NCI-H2196 treated with DMSO at 0.1 percent for 48 hours (cell line): ENCODE data around the gene PLB1.

Experiments used
- DNase-seq: peaks from one replicate; lab custom pipeline; 2025; ENCODE audit not compliant: unreplicated experiment; lab: John Stamatoyannopoulos, UW

PLB1 gene

DNA sequence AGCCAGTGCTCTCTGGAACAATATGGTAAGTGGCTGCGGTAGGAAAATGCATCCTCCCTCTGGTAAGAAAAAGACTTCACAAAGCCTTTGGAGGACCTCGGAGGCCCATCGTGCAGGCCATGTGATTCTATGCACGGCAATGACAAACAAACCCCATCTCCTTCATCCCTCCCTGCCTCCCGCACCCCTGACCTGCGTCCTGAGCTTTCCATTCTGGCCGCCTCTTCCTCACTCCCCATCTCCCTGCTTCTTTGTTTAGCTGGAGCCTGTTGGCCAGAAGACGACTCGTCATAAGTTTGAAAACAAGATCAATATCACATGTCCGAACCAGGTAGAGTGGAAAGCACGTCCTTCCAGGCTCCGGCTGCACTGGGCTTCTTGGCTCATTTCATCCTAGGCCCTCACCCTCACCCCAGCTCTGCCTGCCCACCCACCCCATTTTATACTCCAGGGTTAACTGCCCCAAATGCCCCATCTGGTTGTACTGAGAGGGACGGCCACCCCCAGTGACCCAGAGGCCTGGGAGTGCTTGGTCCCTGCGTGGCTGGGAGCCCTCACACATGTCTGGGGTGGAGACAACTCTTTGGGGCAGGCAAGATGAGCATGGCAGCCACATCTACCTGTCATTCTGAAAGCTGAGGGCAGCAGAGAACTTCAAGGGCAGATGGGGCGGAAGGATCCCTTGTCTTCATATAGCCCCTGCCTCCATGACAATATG lies 94.0 kb downstream of the PLB1 start:
- DNase-seq, result no peak

DNA sequence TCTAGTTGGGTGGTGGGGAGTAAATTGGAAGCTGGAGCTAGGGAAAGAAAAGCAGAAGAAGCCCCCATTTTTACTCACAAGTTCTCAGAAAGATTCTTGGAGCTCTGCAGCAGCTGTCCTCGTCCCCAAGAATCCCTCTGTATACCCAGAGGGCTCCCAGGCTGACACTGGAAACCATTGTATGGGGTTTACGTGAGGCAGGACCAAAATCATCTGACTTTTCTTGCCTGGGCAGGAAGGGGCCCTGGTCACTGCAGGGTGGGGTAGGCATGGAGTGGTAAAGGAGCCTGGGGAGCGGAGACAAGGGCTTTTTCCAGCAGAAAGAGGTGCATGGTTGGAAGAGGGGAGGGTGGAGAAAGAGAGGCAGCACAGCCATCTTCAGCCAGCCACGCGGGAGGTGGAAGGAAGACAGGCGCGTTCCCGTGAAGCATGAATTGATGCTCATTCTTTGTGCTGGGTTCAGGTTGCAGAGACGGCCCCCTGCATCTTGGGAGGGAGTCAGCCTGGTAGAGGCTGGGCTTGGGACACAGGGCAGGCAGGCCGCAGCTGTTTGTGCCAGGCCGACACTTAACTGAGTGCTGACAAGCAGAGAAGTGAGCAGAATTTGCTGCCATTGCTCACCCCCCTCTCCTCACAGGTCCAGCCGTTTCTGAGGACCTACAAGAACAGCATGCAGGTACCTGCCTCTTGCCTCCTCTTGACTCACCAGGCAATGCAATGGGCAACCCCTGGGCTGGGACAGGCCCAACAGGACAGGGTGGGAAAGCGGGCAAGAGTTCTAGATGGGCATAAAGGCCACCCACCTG lies 94.8 kb downstream of the PLB1 start:
- DNase-seq, result no peak

DNA sequence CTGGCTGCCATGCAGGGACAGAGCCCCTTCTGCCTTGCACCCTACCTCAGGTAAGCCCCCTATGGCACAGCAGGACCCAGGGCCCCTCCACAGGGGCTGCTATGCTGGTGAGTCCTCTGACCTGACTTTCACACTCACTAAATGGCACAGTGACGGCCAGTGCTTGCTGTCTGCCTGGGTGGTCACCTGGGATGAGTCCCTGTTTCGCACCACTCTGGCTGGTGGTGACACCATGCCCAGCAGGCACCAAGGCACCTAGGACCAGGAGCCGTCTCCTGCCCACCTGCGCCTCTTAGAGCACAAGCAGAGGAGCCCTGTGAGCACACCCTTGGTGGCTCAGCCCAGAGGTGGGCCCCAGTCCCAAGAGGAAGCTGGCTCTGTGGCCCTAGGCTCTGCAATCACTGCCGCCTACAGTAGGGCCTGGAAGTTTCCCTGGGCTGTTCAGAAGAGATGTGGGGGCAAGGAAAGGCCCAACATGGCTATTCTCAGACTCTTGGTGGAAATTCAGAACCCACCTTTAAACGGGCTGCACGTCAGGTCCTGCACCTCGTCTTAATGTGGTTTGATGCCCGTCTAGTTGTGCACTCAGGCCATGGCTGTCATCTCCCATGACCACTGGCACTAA lies 96.0 kb downstream of the PLB1 start:
- DNase-seq, result no peak

DNA sequence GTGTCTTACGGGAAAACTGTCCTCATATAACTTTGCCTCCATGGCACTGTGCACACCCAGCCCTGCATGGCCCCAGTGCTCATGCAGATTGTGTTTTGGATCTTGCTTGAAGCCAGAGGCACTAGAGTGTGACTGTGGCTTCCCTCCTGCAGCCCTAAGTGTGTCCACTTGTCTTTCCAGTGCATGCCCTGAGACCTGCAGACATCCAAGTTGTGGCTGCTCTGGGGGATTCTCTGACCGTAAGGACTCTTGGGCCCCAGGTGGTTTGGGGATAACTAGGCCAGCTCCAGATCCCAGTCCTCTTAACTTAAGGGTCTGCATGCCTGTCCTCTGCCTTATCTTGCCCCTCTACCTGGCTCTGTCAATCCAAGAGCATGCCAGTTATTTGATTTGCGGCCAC lies 96.6 kb downstream of the PLB1 start:
- no peak for DNase-seq

DNA sequence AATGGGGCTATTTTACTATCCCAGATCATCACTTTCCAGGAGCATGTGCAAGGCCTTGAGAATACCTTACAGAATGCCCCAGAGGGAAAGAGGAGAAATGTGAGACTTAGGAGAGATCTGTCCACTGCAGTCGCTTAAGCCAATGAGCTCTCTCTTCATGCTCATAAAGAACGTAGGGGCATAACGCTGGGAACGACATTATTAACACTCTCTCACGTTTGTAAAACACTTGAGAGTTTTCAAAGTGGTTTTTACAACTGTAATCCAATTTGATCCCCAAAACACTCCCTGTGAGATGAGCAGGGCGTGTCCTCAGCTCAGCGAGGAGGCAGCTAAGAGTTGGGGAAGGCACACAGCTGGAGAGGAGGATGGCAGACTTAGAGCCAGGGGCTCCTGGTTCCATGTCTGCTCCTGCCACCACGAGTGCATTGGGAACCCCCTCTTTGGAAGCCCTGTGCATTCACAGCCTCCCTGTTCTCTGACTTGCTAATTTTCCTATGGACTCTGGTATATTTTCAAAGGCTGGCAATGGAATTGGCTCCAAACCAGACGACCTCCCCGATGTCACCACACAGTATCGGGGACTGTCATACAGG lies 97.4 kb downstream of the PLB1 start:
- no peak for DNase-seq

DNA sequence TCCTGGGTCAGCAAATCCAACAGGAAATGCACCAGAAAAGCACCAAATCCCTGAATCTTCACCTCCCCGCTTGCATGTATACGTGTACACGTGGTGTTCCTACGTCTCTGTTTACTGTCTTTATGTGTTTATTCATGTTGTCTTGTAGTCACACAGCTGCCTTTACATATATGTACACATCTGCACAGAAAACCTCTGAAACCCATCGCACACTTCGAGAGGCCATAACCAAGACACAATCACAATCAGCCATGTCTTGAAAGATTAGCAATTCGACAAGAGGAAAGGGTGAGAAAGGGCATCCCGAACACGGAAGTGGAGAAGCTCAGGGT lies 98.1 kb downstream of the PLB1 start:
- no peak for DNase-seq

DNA sequence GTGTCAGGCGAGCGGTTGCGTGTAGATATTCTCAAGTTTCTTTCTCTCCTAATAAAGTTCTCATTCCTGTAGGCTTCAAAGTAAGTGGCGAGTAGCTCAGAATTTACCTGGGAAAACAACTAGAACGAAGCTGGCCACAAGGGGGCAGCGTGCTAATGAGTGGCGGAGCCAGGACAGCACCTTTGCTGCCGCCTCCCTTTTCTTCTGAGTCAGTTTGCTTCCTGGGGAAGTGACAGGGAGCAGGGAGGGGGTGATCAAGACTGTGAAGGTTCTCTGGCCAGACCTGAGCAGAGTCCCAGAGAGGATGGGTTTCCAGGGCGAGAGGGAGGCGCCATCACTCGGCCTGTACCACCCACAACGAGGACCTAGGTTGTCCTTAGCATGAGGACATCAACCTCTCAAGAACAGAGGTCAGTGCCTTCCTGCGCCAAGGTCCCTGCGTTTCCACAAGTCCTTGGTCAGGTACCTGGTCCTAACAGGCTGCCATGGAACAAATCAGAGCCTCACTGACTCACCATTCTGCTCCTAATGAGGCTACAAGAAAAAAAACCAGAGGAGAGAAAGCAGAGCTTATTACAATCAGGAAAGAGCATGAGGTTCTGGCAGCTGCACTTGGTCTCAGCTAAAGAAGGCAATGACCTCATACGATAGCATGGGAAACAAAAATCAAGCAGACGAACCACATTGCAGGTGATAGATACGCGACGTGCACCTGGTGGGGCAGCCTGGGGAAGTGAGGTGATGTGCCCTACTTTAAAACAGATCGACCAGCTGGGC lies 98.7 kb downstream of the PLB1 start:
- DNase-seq, result peak; percentile 75

DNA sequence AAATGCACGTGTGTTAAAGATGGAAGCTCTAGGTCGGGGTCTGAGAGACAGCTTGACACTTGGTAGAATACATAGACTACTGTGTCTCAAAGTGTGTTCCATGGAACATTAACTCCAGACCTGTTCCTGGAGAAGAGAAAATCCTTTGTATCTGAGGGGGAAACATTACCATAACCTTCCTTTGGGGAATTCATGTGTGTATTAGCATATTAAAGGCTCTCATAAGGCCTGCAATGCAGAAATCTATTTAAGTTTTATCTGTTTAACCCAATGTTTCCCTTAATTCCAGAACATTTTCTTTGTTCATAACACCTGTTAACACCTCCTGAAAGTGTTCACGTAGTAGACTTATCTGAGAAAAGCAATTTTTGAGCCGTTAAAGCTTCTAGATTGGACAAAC lies 99.5 kb downstream of the PLB1 start:
- DNase-seq, result no peak

DNA sequence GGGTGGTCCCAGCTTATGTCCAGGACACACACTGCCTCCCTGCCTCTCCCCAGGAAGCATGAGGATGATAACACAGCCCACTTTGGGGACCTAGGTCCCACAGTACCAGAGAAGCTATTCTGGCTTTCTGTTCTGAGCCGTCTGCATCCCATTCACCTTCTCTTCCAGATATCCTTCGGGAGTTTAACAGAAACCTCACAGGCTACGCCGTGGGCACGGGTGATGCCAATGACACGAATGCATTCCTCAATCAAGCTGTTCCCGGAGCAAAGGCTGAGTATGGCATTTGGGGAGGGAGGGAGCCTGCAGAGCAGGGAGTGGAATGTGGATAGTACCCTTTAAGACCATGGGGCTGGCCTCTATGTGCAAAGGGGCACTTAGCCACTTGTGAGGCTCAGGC lies 102.6 kb downstream of the PLB1 start:
- DNase-seq, result no peak

DNA sequence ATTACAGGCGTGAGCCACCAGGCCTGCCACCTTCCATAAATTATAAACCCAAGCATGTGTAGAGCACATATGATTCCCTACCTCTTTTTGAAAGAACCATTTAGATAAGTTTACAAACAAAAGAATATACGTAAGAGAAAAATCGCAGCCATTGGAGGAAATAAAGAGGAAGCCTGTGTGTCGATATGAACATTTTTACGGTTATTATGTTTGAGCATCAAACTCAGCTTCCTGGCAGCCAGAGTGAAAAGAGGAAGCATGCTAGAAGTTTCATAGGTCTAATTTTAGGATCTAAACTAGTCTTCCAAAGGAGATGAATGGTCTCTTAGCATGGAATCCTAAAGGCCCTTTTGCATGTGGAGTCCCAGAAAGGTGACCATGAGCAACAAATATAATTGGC lies 104.3 kb downstream of the PLB1 start:
- no peak for DNase-seq

DNA sequence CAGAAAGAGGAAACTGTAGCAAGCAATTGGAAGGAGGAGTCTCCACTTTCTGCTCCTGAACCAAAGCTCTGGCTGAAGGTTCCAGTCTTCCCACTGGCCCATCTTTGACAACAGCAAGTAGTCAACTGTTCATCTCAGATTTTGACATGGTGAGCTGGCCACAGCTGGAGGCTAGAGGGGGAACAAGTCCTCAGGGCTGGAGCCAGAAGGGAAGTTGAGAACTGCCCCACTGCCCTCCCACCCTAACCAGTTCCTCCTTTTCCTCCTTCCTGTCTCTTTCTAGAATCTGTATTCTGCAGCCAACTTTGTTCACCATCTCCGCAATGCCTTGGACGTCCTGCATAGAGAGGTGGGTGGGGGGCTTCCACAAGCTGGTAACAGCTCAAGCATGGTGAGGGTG lies 105.8 kb downstream of the PLB1 start:
- DNase-seq, result no peak

DNA sequence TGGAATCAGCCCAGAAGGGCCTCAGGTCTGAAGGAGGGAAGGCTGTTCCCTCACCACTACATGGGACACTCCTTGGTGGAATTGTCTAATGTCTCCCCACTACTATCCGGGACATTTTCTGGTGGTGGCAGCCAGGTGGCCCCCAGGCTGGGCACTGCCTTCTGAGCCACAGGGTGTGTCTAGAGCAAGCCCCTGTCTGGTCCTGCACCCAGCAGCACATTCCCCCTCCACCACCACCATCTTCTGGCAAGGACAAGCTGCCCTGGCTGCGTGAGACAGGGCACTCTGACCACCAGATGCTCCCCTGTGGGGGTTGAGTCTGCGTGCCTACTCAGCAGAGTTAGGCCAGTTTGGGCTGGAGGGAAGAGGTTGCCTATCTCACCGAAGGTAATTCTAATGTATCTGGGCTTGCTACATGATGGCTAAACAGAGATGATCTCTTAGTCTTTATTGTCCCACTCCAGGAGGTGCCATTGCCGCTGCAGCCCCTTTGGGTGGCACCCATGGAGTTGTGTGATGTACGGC lies 106.3 kb downstream of the PLB1 start:
- DNase-seq, result no peak

DNA sequence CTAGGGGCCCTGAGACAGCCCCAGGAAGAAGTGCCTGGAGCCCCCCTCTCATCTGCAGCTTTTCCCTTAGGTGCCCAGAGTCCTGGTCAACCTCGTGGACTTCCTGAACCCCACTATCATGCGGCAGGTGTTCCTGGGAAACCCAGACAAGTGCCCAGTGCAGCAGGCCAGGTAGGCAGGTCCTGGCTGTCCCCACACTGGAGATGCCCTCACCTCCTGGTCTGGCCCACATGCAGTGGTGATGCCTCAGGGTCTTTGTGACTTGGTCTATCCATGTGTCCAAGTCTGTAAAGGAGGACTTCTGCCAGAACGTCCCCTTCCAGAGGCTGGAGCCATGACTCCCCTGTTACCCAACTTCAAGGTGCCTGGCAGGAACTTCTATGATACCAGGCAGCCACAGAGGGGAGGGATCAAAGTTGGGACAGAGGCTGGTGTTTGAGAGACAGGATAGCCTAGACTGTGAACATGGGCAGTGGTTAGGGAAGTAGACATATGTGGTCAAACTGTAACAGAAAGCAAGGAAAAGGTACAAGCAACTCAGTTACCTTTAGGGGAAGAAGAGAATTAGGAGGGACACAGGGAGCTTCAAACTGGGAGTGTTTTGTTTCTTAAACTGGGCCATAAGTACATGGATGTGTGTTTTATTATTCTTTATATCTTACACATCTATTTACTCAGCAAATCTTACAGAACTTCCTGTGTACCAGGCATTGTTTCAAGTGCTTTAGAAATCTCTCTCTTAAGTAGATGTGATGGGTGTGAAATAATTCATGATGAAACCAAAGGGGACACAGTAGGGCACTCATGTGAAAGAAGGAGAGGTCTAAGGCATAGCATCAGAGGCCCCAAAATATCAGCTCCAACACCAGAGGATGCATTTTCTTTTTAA lies 107.1 kb downstream of the PLB1 start:
- no peak for DNase-seq

DNA sequence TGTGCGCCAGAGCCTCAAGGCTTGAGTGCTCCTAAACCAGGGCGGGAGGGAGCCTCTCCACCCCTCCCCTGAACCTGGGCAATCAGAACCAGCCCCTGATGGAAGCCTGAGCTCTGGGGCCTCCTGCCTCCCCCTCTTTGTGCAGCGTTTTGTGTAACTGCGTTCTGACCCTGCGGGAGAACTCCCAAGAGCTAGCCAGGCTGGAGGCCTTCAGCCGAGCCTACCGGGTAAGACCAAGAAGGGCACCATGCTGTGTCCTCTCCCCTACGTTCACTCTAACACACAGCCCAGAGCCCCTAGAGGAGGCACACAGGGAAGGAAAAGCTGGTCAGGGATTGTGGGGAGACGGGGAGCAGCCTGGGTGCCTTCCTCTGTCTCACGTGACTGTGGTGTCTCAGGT lies 108.0 kb downstream of the PLB1 start:
- DNase-seq, result no peak

DNA sequence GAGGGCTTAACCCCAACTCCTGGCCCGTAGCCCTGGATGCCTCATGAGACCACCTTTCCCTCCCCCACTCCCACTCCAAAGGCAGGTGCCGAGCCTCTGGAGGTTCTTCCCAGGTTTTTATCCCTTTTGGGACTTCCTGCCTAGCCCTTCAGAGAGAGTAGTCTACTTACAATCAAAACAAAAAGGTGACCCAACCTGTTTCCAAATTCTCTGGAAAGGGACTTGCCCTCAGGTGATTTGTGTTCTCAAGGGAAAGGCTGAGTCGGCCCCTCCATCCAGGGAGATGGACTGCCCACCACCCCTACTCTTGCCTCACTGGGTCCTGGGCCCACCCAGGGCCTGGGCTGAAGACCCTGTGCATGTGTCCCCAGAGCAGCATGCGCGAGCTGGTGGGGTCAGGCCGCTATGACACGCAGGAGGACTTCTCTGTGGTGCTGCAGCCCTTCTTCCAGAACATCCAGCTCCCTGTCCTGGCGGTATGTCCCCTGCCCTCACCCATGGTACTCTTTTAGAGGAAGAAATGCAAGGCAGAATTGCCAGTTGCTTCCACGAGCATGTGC lies 108.5 kb downstream of the PLB1 start:
- DNase-seq, result no peak

DNA sequence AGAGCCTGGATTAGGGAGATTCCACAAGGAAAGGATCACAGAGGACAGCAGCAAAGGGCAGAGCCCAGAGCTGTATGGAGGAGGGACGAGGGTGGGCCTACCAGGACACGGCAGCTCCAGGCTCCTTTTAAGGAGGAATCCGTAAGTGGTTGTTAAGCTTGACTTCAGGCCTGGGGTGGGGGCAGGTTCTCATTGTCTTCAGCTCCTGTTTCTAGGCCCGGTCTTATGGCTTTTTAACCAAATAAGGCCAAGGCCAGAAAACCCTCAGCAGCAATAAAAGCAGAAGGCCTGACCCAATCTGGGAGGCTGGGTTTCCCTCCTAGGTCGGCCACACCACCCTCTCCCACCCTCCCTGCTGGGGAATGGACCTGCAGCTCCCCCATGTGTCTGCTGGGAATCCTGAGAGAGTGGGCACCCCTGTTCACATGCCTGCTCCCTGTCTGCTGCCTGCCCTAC lies 111.2 kb downstream of the PLB1 start:
- DNase-seq, result no peak

DNA sequence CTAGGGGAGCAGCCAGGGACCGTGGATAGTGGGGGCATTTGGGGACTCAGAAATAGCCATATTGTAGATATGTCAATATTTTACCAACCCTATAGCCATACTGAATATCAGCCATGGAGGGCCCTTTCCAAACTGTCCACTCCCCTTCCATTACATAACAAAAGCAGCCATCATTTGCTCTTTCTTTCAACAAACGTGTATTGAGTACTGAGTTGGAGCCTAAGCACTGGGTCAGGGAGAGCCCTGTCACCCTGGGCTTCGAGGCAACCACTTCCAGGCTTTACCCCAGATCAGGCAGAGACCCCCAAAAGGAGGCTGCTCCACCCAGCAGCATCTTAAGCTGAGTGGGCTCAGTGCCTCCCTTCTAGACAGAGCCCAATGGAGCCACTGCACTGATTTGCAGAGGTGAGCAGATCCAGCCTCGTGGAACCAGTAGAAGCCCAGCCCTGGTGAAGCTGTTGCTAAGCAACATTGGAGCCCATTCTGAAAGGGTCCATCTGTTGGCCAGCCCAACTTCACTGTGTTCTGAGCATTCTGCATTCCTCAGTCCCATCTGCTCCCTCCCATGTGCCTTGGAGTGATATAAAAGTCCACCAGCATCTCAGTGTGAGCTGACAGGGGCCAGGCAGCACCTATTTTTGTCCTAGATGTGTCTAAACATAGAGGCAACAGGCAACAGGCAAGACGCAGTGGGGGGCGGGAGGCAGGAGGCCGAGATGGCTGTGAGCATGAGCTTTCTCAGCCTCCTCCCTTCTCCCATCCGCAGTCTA lies 112.1 kb downstream of the PLB1 start:
- DNase-seq, result no peak

DNA sequence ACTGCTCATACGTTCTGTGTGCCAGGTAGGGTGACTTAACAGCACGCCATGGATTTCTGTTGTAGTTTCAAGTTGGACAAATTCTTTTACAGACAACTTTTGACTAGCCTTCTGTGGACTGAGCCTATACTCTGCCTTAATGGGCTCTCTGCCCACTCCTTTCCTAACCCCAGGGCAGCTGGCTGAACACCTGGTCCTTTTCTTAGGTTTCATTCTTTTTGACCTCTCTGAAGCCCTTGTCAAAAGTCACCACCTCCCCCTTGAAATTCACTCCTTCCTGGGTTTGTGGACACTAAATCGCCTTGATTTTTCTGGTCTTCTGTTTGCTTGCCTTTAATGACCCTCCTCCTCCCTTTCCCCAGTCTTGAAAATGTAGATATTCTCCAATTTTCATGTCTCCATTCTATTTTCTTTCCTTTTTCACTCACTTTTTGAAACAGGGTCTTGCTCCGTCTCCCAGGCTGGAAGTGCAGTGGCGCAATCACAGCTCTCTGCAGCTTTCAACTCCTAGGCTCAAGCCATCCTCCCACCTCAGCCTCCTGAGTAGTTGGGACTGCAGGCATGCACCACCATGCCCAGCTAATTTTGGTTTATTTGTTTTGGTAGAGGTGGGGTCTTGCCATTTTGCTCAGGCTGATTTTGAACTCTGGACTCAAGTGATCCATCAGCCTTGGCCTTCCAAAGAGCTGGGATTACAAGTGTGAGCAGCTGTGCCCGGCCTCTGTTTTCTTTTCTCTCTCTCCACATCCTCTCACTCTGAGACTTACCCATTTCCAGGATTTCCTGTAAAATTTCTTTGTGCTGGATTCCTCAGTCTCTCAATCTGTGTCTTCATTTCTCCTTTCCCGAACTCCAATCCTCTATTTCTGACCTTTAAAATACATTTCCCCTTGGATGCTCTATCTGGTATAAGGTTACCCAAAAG lies 112.9 kb downstream of the PLB1 start:
- DNase-seq, result no peak
